PC-3 (cell line): ENCODE results near the gene MUC6. TPM values are rescaled to one million over a fixed set of nuclear protein-coding genes. Genes with fewer than 3 reads are reported as not detected.

Experiments
- ATAC-seq: fragments of 200-7000 bp; cut with Tn5 transposase; 2 replicates; pipeline ENCODE4 v1.9.1; 2020; ENCODE audit warnings: mild to moderate bottlenecking, moderate library complexity
- BruUV-seq: library from RNA; stranded (reverse); fragments of 400-500 nt; replicated peaks from 2 replicates; lab custom pipeline; 2021; lab: Mats Ljungman, UMichigan
- CTCF ChIA-PET: fragments of 300-600 bp; sonication (Branson Sonifier 250); formaldehyde crosslinking; loops from one replicate; lab custom pipeline; 2022; ENCODE audit warnings: antibody characterized with exemption; lab: Charles Lee
- POLR2A ChIA-PET: fragments of 300-600 bp; sonication (Branson Sonifier 250); formaldehyde crosslinking; loops from one replicate; lab custom pipeline; 2022; ENCODE audit warnings: antibody characterized with exemption; ENCODE audit not compliant: unreplicated experiment; lab: Charles Lee
- DNase-seq: peaks from one replicate; pipeline ENCODE4 v3.0.0-alpha.2; 2015
- H2AFZ ChIP-seq: fragments of 300-600 bp; sonication (generic); 2 replicates; pipeline ENCODE4 v1.6.0; 2016; ENCODE audit warnings: antibody characterized with exemption, low read length
- H3F3A ChIP-seq: fragments of 300-600 bp; sonication (generic); one replicate; pipeline ENCODE4 v1.6.0; 2017; ENCODE audit warnings: antibody characterized with exemption, low read length, control low read depth, mild to moderate bottlenecking; ENCODE audit not compliant: unreplicated experiment
- H3K27ac ChIP-seq: fragments of 300-600 bp; sonication (generic); 2 replicates; pipeline ENCODE4 v1.5.1; 2016; ENCODE audit warnings: mild to moderate bottlenecking, low read length
- H3K27me3 ChIP-seq: fragments of 300-600 bp; sonication (generic); 2 replicates; pipeline ENCODE4 v1.6.1; 2016; ENCODE audit warnings: low read length, mixed read lengths
- H3K36me3 ChIP-seq: fragments of 300-600 bp; sonication (generic); 2 replicates; pipeline ENCODE4 v1.6.1; 2016; ENCODE audit warnings: low read depth, mixed run types, low read length, mixed read lengths
- H3K4me1 ChIP-seq: fragments of 300-600 bp; sonication (generic); 2 replicates; pipeline ENCODE4 v1.5.1; 2016; ENCODE audit warnings: low read length; ENCODE audit not compliant: insufficient read depth
- H3K4me2 ChIP-seq: fragments of 300-600 bp; sonication (generic); 2 replicates; pipeline ENCODE4 v1.6.0; 2016; ENCODE audit warnings: low read length
- H3K4me3 ChIP-seq: fragments of 300-600 bp; sonication (generic); 2 replicates; pipeline ENCODE4 v1.5.1; 2016; ENCODE audit warnings: mild to moderate bottlenecking, low read length, mixed read lengths
- H3K79me2 ChIP-seq: fragments of 300-600 bp; sonication (generic); 2 replicates; pipeline ENCODE4 v1.6.1; 2017; ENCODE audit warnings: low read length, mixed read lengths
- H3K9ac ChIP-seq: fragments of 300-600 bp; sonication (generic); 2 replicates; pipeline ENCODE4 v1.6.0; 2016; ENCODE audit warnings: mild to moderate bottlenecking, low read length
- H3K9me2 ChIP-seq: fragments of 300-600 bp; sonication (generic); replicated peaks from 2 replicates; pipeline ENCODE4 v1.6.1; 2016; ENCODE audit warnings: mixed run types, low read length, mixed read lengths
- H3K9me3 ChIP-seq: fragments of 300-600 bp; sonication (generic); 2 replicates; pipeline ENCODE4 v1.6.1; 2016; ENCODE audit warnings: low read length, mixed read lengths
- H4K20me1 ChIP-seq: fragments of 300-600 bp; sonication (generic); 2 replicates; pipeline ENCODE4 v1.6.1; 2016; ENCODE audit warnings: low read length, mixed read lengths
- EZH2 ChIP-seq: fragments of 300-600 bp; sonication (generic); IDR thresholded peaks from one replicate; pipeline ENCODE4 v1.6.1; 2017; ENCODE audit warnings: antibody characterized with exemption, mild to moderate bottlenecking, low read length; ENCODE audit not compliant: unreplicated experiment
- EZH2phosphoT487 ChIP-seq: fragments of 300-600 bp; sonication (generic); IDR thresholded peaks from 2 replicates; pipeline ENCODE4 v1.6.1; 2018; ENCODE audit warnings: mild to moderate bottlenecking, antibody characterized with exemption, low read length, borderline replicate concordance
- intact Hi-C: fragments of 100-400 bp; cut with micrococcal nuclease; formaldehyde crosslinking; loops from 2 replicates; pipeline ENCODE4 v1.9.0; 2023
- total RNA-seq: library from RNA; depleted of rRNA; stranded (reverse); fragments of >200 nt; gene quantifications from 2 replicates; pipeline ENCODE4 v1.2.3, GENCODE V29; 2014
- TF ChIP-seq, protein P1 (sequence below): fragments of 300-600 bp; sonication (generic); conservative IDR thresholded peaks from 2 replicates; pipeline ENCODE4 v1.5.1; 2017; ENCODE audit warnings: antibody characterized with exemption, low read depth, mild to moderate bottlenecking, low read length

Gene MUC6
- total RNA-seq, 1 experiment from 2014 or later: 0.18 TPM

GRCh38 chr11:1070594-1071462 lies 34.3 kb upstream of the MUC6 start:
- Histone ChIP-seq H3K4me3 (no peak overlapping the region), H3K4me2 (no peak overlapping the region), H3K79me2 (no peaks in the 10 kb centered on the region), H3F3A (no peaks in the 10 kb centered on the region), H3K36me3 (no peaks in the 10 kb centered on the region), H2AFZ (no peak overlapping the region), H3K9me2 (no peaks in the 10 kb centered on the region), H3K27ac (peak overlapping the region; percentile 99), H3K4me1 (peaks cover 28% of the 10 kb centered on the region), H3K27me3 (no peaks in the 10 kb centered on the region), H3K9me3 (no peaks in the 10 kb centered on the region), H4K20me1 (no peaks in the 10 kb centered on the region), H3K9ac (peak overlapping the region; percentile 87)
- no TSS peak for BruUV-seq
- POLR2A ChIA-PET: no interaction called here
- intact Hi-C loops: no loop called here
- ATAC-seq (no peak), DNase-seq (no peak)
- CTCF ChIA-PET: no interaction called here
- TF ChIP-seq EZH2phosphoT487 (no peak), EZH2 (no peak)
- TF ChIP-seq, protein P1, sequence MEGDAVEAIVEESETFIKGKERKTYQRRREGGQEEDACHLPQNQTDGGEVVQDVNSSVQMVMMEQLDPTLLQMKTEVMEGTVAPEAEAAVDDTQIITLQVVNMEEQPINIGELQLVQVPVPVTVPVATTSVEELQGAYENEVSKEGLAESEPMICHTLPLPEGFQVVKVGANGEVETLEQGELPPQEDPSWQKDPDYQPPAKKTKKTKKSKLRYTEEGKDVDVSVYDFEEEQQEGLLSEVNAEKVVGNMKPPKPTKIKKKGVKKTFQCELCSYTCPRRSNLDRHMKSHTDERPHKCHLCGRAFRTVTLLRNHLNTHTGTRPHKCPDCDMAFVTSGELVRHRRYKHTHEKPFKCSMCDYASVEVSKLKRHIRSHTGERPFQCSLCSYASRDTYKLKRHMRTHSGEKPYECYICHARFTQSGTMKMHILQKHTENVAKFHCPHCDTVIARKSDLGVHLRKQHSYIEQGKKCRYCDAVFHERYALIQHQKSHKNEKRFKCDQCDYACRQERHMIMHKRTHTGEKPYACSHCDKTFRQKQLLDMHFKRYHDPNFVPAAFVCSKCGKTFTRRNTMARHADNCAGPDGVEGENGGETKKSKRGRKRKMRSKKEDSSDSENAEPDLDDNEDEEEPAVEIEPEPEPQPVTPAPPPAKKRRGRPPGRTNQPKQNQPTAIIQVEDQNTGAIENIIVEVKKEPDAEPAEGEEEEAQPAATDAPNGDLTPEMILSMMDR: no peak

- Histone ChIP-seq H3K79me2 (no peaks in the 10 kb centered on the region), H3K9ac (no peak overlapping the region), H3K9me2 (no peaks in the 10 kb centered on the region), H3K4me1 (peaks cover 28% of the 10 kb centered on the region), H3F3A (no peaks in the 10 kb centered on the region), H3K9me3 (no peaks in the 10 kb centered on the region), H2AFZ (no peak overlapping the region), H3K36me3 (no peaks in the 10 kb centered on the region), H3K4me2 (no peak overlapping the region), H3K27me3 (no peaks in the 10 kb centered on the region), H3K4me3 (no peak overlapping the region), H3K27ac (no peak overlapping the region), H4K20me1 (no peaks in the 10 kb centered on the region)
- ChIA-PET CTCF (no interaction called here), POLR2A (no interaction called here)
- TF ChIP-seq EZH2 (no peak), EZH2phosphoT487 (no peak)
- ATAC-seq (no peak), DNase-seq (no peak)
- intact Hi-C loops: no loop called here
- BruUV-seq: no TSS peak
Observed at GRCh38 chr11:1069740-1070139, 33.2 kb upstream of the MUC6 start.

DNA sequence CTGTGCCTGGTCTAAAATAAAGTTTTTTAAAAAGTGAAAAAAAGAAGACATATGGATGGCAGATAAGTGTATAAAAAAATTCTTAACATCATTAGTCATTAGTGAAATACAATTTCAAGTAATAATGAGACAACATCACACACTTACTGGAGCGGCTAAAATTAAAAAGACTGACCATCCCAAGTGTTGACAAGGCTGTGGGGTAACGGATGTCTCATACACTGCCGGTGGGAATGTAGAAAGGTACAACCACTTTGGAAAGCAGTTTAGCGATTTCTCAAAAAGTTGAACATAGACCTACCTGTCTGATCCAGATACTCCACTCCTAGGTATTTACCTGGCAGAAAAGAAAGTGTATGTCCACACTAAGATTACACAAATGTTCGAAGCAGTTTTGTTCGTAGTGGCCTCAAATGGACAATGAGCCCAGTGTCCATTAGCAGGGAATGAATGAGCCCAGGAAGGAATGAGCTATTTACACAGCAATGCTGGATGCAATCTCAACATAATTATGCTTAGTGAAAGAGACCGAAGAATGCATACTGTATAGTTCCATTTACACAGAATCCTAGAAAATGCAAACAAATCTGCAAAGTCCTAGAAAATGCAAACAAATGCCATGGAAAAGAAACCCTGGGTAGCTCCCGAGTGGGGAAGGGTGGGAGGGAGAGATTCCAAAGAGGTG lies 31.4 kb upstream of the MUC6 start:
- Histone ChIP-seq H3K9me2 (no peaks in the 10 kb centered on the region), H3K4me1 (peaks cover 14% of the 10 kb centered on the region), H4K20me1 (no peaks in the 10 kb centered on the region), H3K36me3 (no peaks in the 10 kb centered on the region), H3K27me3 (no peaks in the 10 kb centered on the region), H3K4me3 (no peak overlapping the region), H3K4me2 (no peak overlapping the region), H3K9me3 (no peaks in the 10 kb centered on the region), H3F3A (no peaks in the 10 kb centered on the region), H3K79me2 (no peaks in the 10 kb centered on the region), H3K27ac (peak overlapping the region; percentile 41), H2AFZ (no peak overlapping the region), H3K9ac (peak overlapping the region; percentile 27; the same call in 1 of the 2 replicates)
- CTCF ChIA-PET: no interaction called here
- ATAC-seq (no peak), DNase-seq (no peak)
- no TSS peak for BruUV-seq
- no peak for TF ChIP-seq EZH2
- TF ChIP-seq EZH2phosphoT487: no peak
- TF ChIP-seq, protein P1: no peak
- intact Hi-C loops: no loop called here
- POLR2A ChIA-PET: interaction anchor here (1.4 kb wide), 1 partner anchor 13 kb away, joined by 38 read pairs; no protein-coding TSS in a partner anchor
